Spinal cord (tissue), 10 donors: Measurements from ENCODE around the gene TRPM4. TPM values are rescaled to one million over a fixed set of nuclear protein-coding genes. Genes with fewer than 3 reads are reported as not detected.

Source experiments
- DNase-seq, 6 donors: peaks; one replicate each; pipeline versions ENCODE4 v3.0.0 to v3.0.0-alpha.2; 2013 to 2015; ENCODE audit warnings: low spot score in 6 of 6, low read depth in 4 of 6
- H3K27ac ChIP-seq: one replicate; pipeline ENCODE4 v1.5.1; 2013; ENCODE audit warnings: low read depth, low read length, control low read depth
- H3K27me3 ChIP-seq: one replicate; pipeline ENCODE4 v1.6.1; 2013; ENCODE audit warnings: low read length; ENCODE audit not compliant: control insufficient read depth, insufficient read depth
- H3K36me3 ChIP-seq: one replicate; pipeline ENCODE4 v1.6.1; 2013; ENCODE audit warnings: low read length; ENCODE audit not compliant: control insufficient read depth, insufficient read depth
- H3K4me1 ChIP-seq: one replicate; pipeline ENCODE4 v1.6.1; 2013; ENCODE audit warnings: low read length; ENCODE audit not compliant: control insufficient read depth, insufficient read depth
- H3K4me3 ChIP-seq: one replicate; pipeline ENCODE4 v1.5.1; 2013; ENCODE audit warnings: low read depth, low read length, control low read depth
- H3K9me3 ChIP-seq: one replicate; pipeline ENCODE4 v1.6.1; 2013; ENCODE audit warnings: low read length; ENCODE audit not compliant: control insufficient read depth, insufficient read depth
- WGBS: methylation state at CpG from one replicate; pipeline ENCODE4 v1.1.5; 2013; ENCODE audit warnings: missing lambda C conversion rate; ENCODE audit not compliant: insufficient coverage; 5-methylcytosine and 5-hydroxymethylcytosine counted together
- polyA plus RNA-seq, 2 donors: library from polyadenylated mRNA; unstranded; fragments of 120-200 nt; gene quantifications; one replicate each; pipeline ENCODE4 v1.2.1, GENCODE V29; 2013; ENCODE audit not compliant: insufficient read length in 2 of 2
- total RNA-seq, 2 donors: library from RNA; depleted of rRNA in 1 of 2; stranded (reverse); fragments of 120-200 nt in 1 of 2; fragments of >200 nt in 1 of 2; gene quantifications; one replicate each; pipeline versions ENCODE4 v1.2.3 to v1.2.4, GENCODE V29; 2013 to 2014
- donor health status: healthy.

The TRPM4 gene
- total and polyA plus RNA-seq, 4 donors: 9.2 to 30.7 (median 15.1) TPM

- no peak for DNase-seq
- Histone ChIP-seq H3K36me3 (no peaks in the 10 kb centered on the region), H3K27me3 (no peaks in the 10 kb centered on the region)
These were observed 84.2 kb downstream of the TRPM4 start for GRCh38 chr19:49241769-49242168.

DNA sequence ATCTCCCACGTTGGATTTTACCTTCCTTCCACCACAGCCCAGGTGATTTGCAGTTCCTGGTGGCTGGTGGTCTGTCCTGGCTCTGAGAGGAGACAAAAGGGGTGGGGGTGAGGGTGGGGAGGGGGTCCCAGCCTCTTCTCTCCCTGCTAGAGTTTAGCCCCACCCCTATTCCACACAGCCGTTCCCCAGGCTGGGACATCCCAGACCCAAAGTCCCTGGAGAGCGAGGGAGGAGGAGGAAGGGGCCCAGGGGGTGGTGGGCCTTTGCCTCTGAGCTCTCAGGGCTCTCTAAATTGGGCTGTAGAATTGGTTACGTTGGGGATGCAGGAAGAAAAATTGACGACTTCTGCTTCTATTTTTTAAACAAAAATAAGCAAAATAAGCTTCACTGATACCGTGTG lies 85.5 kb downstream of the TRPM4 start:
- Histone ChIP-seq H3K27ac (no peak overlapping the region), H3K27me3 (no peaks in the 10 kb centered on the region), H3K4me3 (no peak overlapping the region), H3K9me3 (no peaks in the 10 kb centered on the region), H3K4me1 (no peaks in the 10 kb centered on the region), H3K36me3 (no peaks in the 10 kb centered on the region)
- WGBS: no CpG with 5 or more reads among the region's 6 CpGs
- no peak for DNase-seq

More at GRCh38 chr19:49241769-49242168, 84.2 kb downstream of the TRPM4 start:
- Histone ChIP-seq H3K4me1 (no peaks in the 10 kb centered on the region), H3K27ac (no peak overlapping the region), H3K4me3 (no peak overlapping the region), H3K9me3 (no peaks in the 10 kb centered on the region)
- 84% methylated on average over 6 of the region's 7 CpGs for WGBS

GRCh38 chr19:49243726-49244125 lies 86.1 kb downstream of the TRPM4 start:
- no peak overlapping the region for H3K27ac ChIP-seq
- WGBS: 78% methylated on average over 5 of the region's 11 CpGs
- no peaks in the 10 kb centered on the region for H3K4me1 ChIP-seq
- H3K9me3 ChIP-seq: no peaks in the 10 kb centered on the region
- no peak overlapping the region for H3K4me3 ChIP-seq
- no peak for DNase-seq
- no peaks in the 10 kb centered on the region for H3K36me3 ChIP-seq
- no peaks in the 10 kb centered on the region for H3K27me3 ChIP-seq

- no peaks in the 10 kb centered on the region for H3K36me3 ChIP-seq
- no peak for DNase-seq
- no peak overlapping the region for H3K4me3 ChIP-seq
- no peaks in the 10 kb centered on the region for H3K9me3 ChIP-seq
- H3K4me1 ChIP-seq: no peaks in the 10 kb centered on the region
- 88% methylated on average over 3 of the region's 9 CpGs for WGBS
- no peaks in the 10 kb centered on the region for H3K27me3 ChIP-seq
- no peak overlapping the region for H3K27ac ChIP-seq
These were observed 86.7 kb downstream of the TRPM4 start for GRCh38 chr19:49244256-49244655.

DNA sequence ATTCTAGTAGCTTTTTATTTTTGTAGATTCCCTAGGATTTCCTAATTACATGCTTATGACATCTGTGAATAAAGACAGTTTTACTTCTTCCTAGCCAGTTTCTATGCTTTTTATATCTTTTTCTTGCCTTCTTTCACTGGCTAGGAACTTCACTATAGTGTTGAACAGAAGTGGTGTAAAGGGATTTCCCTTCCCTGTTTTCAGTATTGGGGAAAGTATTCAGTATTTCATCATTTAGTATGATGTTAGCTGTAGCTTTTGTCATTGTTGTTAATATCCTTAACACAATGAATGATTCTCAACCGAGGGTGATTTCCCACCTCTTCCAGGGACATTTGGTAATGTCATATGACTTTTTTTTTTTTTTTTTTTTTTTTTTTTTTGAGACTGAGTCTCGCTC lies 90.1 kb downstream of the TRPM4 start:
- WGBS: no CpG with 5 or more reads among the region's 2 CpGs
- Histone ChIP-seq H3K9me3 (no peaks in the 10 kb centered on the region), H3K27me3 (no peaks in the 10 kb centered on the region), H3K36me3 (no peaks in the 10 kb centered on the region), H3K27ac (no peak overlapping the region), H3K4me1 (no peaks in the 10 kb centered on the region), H3K4me3 (no peak overlapping the region)
- DNase-seq: peak in 1 of 6 donors; percentile 3

DNA sequence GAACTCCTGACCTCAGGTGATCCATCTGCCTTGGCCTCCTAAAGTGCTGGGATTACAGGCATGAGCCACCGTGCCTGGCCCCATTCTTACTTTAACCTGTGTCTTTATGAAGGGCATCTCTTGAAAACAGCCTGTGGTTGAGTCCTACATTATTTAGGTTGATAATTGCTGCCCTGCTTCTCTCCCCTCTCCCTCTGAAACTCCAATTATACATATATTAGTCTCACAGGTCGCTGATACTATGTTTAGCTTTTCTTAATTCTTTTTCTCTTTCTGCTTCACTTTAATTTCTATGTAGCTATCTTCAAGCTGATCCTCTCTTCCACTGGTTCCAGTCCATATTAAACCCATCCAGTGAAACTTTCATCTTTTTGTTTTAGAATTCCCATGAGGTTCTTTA lies 92.3 kb downstream of the TRPM4 start:
- no peaks in the 10 kb centered on the region for H3K9me3 ChIP-seq
- no peaks in the 10 kb centered on the region for H3K27me3 ChIP-seq
- DNase-seq: no peak
- no peak overlapping the region for H3K27ac ChIP-seq
- no peak overlapping the region for H3K4me3 ChIP-seq
- no peaks in the 10 kb centered on the region for H3K4me1 ChIP-seq
- WGBS: no CpG with 5 or more reads among the region's 2 CpGs
- no peaks in the 10 kb centered on the region for H3K36me3 ChIP-seq

DNA sequence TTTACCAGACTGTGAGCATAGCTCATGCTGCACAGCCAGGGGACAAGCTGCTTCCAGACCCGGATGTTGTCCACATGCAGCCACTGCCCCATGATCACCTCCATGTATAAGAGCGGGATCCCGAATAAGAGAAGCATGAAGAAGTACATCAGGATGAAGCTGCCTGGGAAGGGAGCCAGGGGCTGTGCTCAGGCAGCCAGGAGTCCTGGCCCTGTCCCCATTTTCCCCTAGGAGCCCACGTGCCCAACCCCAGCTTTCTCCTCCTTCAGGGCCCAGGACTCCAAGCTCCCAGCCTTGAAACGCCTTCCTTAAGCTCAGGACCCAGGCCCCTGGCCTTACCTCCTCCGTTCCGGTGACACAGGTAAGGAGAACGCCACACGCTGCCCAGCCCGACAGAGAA lies 98.1 kb downstream of the TRPM4 start:
- H3K9me3 ChIP-seq: peaks cover 2% of the 10 kb centered on the region
- no peaks in the 10 kb centered on the region for H3K36me3 ChIP-seq
- DNase-seq: peak in 1 of 6 donors; percentile 2
- 85% methylated on average over 6 of the region's 10 CpGs for WGBS
- H3K27ac ChIP-seq: no peak overlapping the region
- no peak overlapping the region for H3K4me3 ChIP-seq
- H3K27me3 ChIP-seq: no peaks in the 10 kb centered on the region
- H3K4me1 ChIP-seq: no peaks in the 10 kb centered on the region

GRCh38 chr19:49256691-49257090 lies 99.1 kb downstream of the TRPM4 start:
- 92% methylated on average over 2 of the region's 3 CpGs for WGBS
- no peak for DNase-seq
- no peaks in the 10 kb centered on the region for H3K27me3 ChIP-seq
- no peak overlapping the region for H3K4me3 ChIP-seq
- H3K4me1 ChIP-seq: no peaks in the 10 kb centered on the region
- no peaks in the 10 kb centered on the region for H3K36me3 ChIP-seq
- H3K27ac ChIP-seq: no peak overlapping the region
- peaks cover 4% of the 10 kb centered on the region for H3K9me3 ChIP-seq

Other genes starting within 250 kb of the TRPM4 start
- 1 to 10 TPM in 1 of 2 donors, under 1 TPM in 1; 0.59 to 1.4 TPM for gene DHDH, start 224.1 kb upstream of the TRPM4 start, total RNA-seq
- 1 to 10 TPM; 2.7 to 4.6 TPM for gene DHDH, start 224.1 kb upstream of the TRPM4 start, polyA plus RNA-seq
- gene BAX, start 202.9 kb upstream of the TRPM4 start, total RNA-seq: 10 to 100 TPM; 23.5 to 40.4 TPM
- gene BAX, start 202.9 kb upstream of the TRPM4 start, polyA plus RNA-seq: 10 to 100 TPM; 86.0 to 91.3 TPM
- 1,000 to 10,000 TPM in 1 of 2 donors, 100 to 1,000 TPM in 1; 830 to 1,568 TPM for gene FTL, start 192.5 kb upstream of the TRPM4 start, total RNA-seq
- gene FTL, start 192.5 kb upstream of the TRPM4 start, polyA plus RNA-seq: 1,000 to 10,000 TPM; 1,197 to 1,255 TPM
- gene GYS1, start 164.5 kb upstream of the TRPM4 start, total RNA-seq: 10 to 100 TPM; 22.0 to 30.9 TPM
- gene GYS1, start 164.5 kb upstream of the TRPM4 start, polyA plus RNA-seq: 10 to 100 TPM; 35.4 to 47.5 TPM
- gene RUVBL2, start 163.9 kb upstream of the TRPM4 start, total RNA-seq: 100 to 1,000 TPM in 1 of 2 donors, 10 to 100 TPM in 1; 80.4 to 101 TPM
- gene RUVBL2, start 163.9 kb upstream of the TRPM4 start, polyA plus RNA-seq: 100 to 1,000 TPM; 106 to 109 TPM
- gene LHB, start 140.7 kb upstream of the TRPM4 start, total RNA-seq: not detected
- under 1 TPM in 1 of 2 donors, not detected in 1; 0.32 TPM for gene LHB, start 140.7 kb upstream of the TRPM4 start, polyA plus RNA-seq
- gene CGB3, start 133.5 kb upstream of the TRPM4 start, total RNA-seq: under 1 TPM in 1 of 2 donors, not detected in 1; 0.72 TPM
- under 1 TPM in 1 of 2 donors, not detected in 1; 0.73 TPM for gene CGB3, start 133.5 kb upstream of the TRPM4 start, polyA plus RNA-seq
- gene CGB2, start 125.9 kb upstream of the TRPM4 start, total RNA-seq: not detected
- not detected for gene CGB2, start 125.9 kb upstream of the TRPM4 start, polyA plus RNA-seq
- not detected for gene CGB1, start 120.9 kb upstream of the TRPM4 start, total RNA-seq
- gene CGB1, start 120.9 kb upstream of the TRPM4 start, polyA plus RNA-seq: not detected
- 1 to 10 TPM in 1 of 2 donors, not detected in 1; 1.4 TPM for gene CGB5, start 113.9 kb upstream of the TRPM4 start, total RNA-seq
- not detected for gene CGB5, start 113.9 kb upstream of the TRPM4 start, polyA plus RNA-seq
- gene CGB8, start 108.7 kb upstream of the TRPM4 start, total RNA-seq: under 1 TPM in 1 of 2 donors, not detected in 1; 0.72 TPM
- not detected for gene CGB8, start 108.7 kb upstream of the TRPM4 start, polyA plus RNA-seq
- gene CGB7, start 100.0 kb upstream of the TRPM4 start, total RNA-seq: under 1 TPM in 1 of 2 donors, not detected in 1; 0.17 TPM
- under 1 TPM; 0.16 to 0.29 TPM for gene CGB7, start 100.0 kb upstream of the TRPM4 start, polyA plus RNA-seq
- under 1 TPM in 1 of 2 donors, not detected in 1; 0.83 TPM for gene NTF4, start 93.0 kb upstream of the TRPM4 start, total RNA-seq
- not detected for gene NTF4, start 93.0 kb upstream of the TRPM4 start, polyA plus RNA-seq
- gene KCNA7, start 85.1 kb upstream of the TRPM4 start, total RNA-seq: not detected
- under 1 TPM in 1 of 2 donors, not detected in 1; 0.08 TPM for gene KCNA7, start 85.1 kb upstream of the TRPM4 start, polyA plus RNA-seq
- 100 to 1,000 TPM; 125 to 241 TPM for gene SNRNP70, start 72.3 kb upstream of the TRPM4 start, total RNA-seq
- 100 to 1,000 TPM; 345 to 463 TPM for gene SNRNP70, start 72.3 kb upstream of the TRPM4 start, polyA plus RNA-seq
- gene LIN7B, start 43.4 kb upstream of the TRPM4 start, total RNA-seq: 10 to 100 TPM; 20.7 to 23.5 TPM
- 10 to 100 TPM; 56.8 to 62.7 TPM for gene LIN7B, start 43.4 kb upstream of the TRPM4 start, polyA plus RNA-seq
- 1 to 10 TPM in 1 of 2 donors, under 1 TPM in 1; 0.40 to 3.1 TPM for gene C19orf73, start 38.6 kb upstream of the TRPM4 start, total RNA-seq
- 1 to 10 TPM; 2.3 to 3.1 TPM for gene C19orf73, start 38.6 kb upstream of the TRPM4 start, polyA plus RNA-seq
- gene PPFIA3, start 38.2 kb upstream of the TRPM4 start, total RNA-seq: 10 to 100 TPM; 21.1 to 29.0 TPM
- gene PPFIA3, start 38.2 kb upstream of the TRPM4 start, polyA plus RNA-seq: 10 to 100 TPM; 83.1 to 92.2 TPM
- gene HRC, start 2.4 kb upstream of the TRPM4 start, total RNA-seq: 10 to 100 TPM in 1 of 2 donors, 1 to 10 TPM in 1; 1.5 to 10.5 TPM
- gene HRC, start 2.4 kb upstream of the TRPM4 start, polyA plus RNA-seq: 1 to 10 TPM; 2.7 to 2.8 TPM
- 1 to 10 TPM in 1 of 2 donors, under 1 TPM in 1; 0.59 to 1.2 TPM for gene SLC6A16, start 167.4 kb downstream of the TRPM4 start, total RNA-seq
- 1 to 10 TPM; 2.8 to 3.8 TPM for gene SLC6A16, start 167.4 kb downstream of the TRPM4 start, polyA plus RNA-seq
- 10 to 100 TPM in 1 of 2 donors, 1 to 10 TPM in 1; 2.9 to 10.5 TPM for gene CD37, start 177.6 kb downstream of the TRPM4 start, total RNA-seq
- 10 to 100 TPM; 16.6 to 18.0 TPM for gene CD37, start 177.6 kb downstream of the TRPM4 start, polyA plus RNA-seq
- 10 to 100 TPM; 10.6 to 35.6 TPM for gene TEAD2, start 204.6 kb downstream of the TRPM4 start, total RNA-seq
- 10 to 100 TPM; 33.2 to 33.3 TPM for gene TEAD2, start 204.6 kb downstream of the TRPM4 start, polyA plus RNA-seq
- gene DKKL1, start 206.1 kb downstream of the TRPM4 start, total RNA-seq: 1 to 10 TPM in 1 of 2 donors, under 1 TPM in 1; 0.69 to 3.4 TPM
- 1 to 10 TPM; 2.7 to 3.2 TPM for gene DKKL1, start 206.1 kb downstream of the TRPM4 start, polyA plus RNA-seq
- gene KASH5, start 230.5 kb downstream of the TRPM4 start, total RNA-seq: 1 to 10 TPM in 1 of 2 donors, under 1 TPM in 1; 0.30 to 1.3 TPM
- gene KASH5, start 230.5 kb downstream of the TRPM4 start, polyA plus RNA-seq: under 1 TPM; 0.21 to 0.40 TPM